Mesenchymal stem cell (in vitro differentiated cells and primary cell): ENCODE results near the gene ZNF217.

Experiments used
- DNase-seq: peaks from one replicate; pipeline ENCODE4 v3.0.0-alpha.2; 2013
- H2AFZ ChIP-seq: one replicate; pipeline ENCODE4 v1.6.1; 2013; ENCODE audit warnings: low read depth, mild to moderate bottlenecking, control low read depth, inconsistent platforms, low read length, moderate library complexity
- H2AK5ac ChIP-seq: 2 replicates; pipeline ENCODE4 v1.6.1; 2013; ENCODE audit warnings: low read length, moderate library complexity, mild to moderate bottlenecking, inconsistent platforms; ENCODE audit not compliant: severe bottlenecking
- H2BK120ac ChIP-seq: one replicate; pipeline ENCODE4 v1.6.1; 2013; ENCODE audit warnings: low read depth, mild to moderate bottlenecking, inconsistent platforms, low read length, moderate library complexity
- H2BK12ac ChIP-seq, 2 experiments: one replicate each; pipeline ENCODE4 v1.6.1; 2013; ENCODE audit warnings: inconsistent platforms in 2 of 2, low read length in 2 of 2, mild to moderate bottlenecking in 2 of 2, moderate library complexity in 2 of 2, control low read depth in 1 of 2
- H2BK15ac ChIP-seq: one replicate; pipeline ENCODE4 v1.6.1; 2013; ENCODE audit warnings: mild to moderate bottlenecking, low read depth, inconsistent platforms; ENCODE audit not compliant: poor library complexity, severe bottlenecking
- H2BK5ac ChIP-seq: 2 replicates; pipeline ENCODE4 v1.6.1; 2013; ENCODE audit warnings: low read depth, mild to moderate bottlenecking, low read length, control low read depth, inconsistent platforms; ENCODE audit not compliant: poor library complexity, severe bottlenecking
- H3K14ac ChIP-seq, 2 experiments: one replicate each; pipeline ENCODE4 v1.6.1; 2013; ENCODE audit warnings: inconsistent platforms in 2 of 2, low read length in 2 of 2, control low read depth in 1 of 2, mild to moderate bottlenecking in 1 of 2, moderate library complexity in 1 of 2
- H3K18ac ChIP-seq, 2 experiments: one replicate each; pipeline ENCODE4 v1.6.1; 2013; ENCODE audit warnings: inconsistent platforms in 2 of 2, low read length in 2 of 2, control low read depth in 1 of 2, low read depth in 1 of 2, mild to moderate bottlenecking in 1 of 2
- H3K23ac ChIP-seq, 2 experiments: one replicate each; pipeline ENCODE4 v1.6.1; 2013; ENCODE audit warnings: inconsistent platforms in 2 of 2, low read length in 2 of 2, mild to moderate bottlenecking in 2 of 2, moderate library complexity in 2 of 2, control low read depth in 1 of 2
- H3K27ac ChIP-seq: 2 replicates; pipeline ENCODE4 v1.5.1; 2013; ENCODE audit warnings: mild to moderate bottlenecking, moderate library complexity, low read length, control low read depth, inconsistent platforms; ENCODE audit not compliant: poor library complexity, severe bottlenecking
- H3K27me3 ChIP-seq, 2 experiments: 2 replicates each; pipeline versions ENCODE4 v1.6.1 to v1.7.0; 2013; ENCODE audit warnings: low read length in 2 of 2, mild to moderate bottlenecking in 2 of 2, moderate library complexity in 2 of 2, control low read depth in 1 of 2, inconsistent platforms in 1 of 2; ENCODE audit not compliant: control insufficient read depth in 1 of 2, insufficient read depth in 1 of 2
- H3K36me3 ChIP-seq, 2 experiments: 2 replicates each; pipeline versions ENCODE4 v1.6.1 to v1.7.0; 2013; ENCODE audit warnings: low read length in 2 of 2, control low read depth in 1 of 2, inconsistent platforms in 1 of 2, low read depth in 1 of 2, mild to moderate bottlenecking in 1 of 2; ENCODE audit not compliant: insufficient read depth in 2 of 2, control insufficient read depth in 1 of 2
- H3K4ac ChIP-seq, 2 experiments: one replicate each; pipeline ENCODE4 v1.6.1; 2013; ENCODE audit warnings: inconsistent platforms in 2 of 2, low read length in 2 of 2, mild to moderate bottlenecking in 2 of 2, moderate library complexity in 2 of 2, control low read depth in 1 of 2, low read depth in 1 of 2
- H3K4me1 ChIP-seq: 2 replicates; pipeline ENCODE4 v1.6.1; 2013; ENCODE audit warnings: low read depth, low read length, control low read depth; ENCODE audit not compliant: control insufficient read depth, insufficient read depth
- H3K4me2 ChIP-seq: 2 replicates; pipeline ENCODE4 v1.6.1; 2013; ENCODE audit warnings: low read length, mild to moderate bottlenecking, inconsistent platforms; ENCODE audit not compliant: poor library complexity, severe bottlenecking
- H3K4me3 ChIP-seq, 2 experiments: 2 replicates each; pipeline versions ENCODE4 v1.5.1 to v1.7.0; 2013; ENCODE audit warnings: low read length in 2 of 2, mild to moderate bottlenecking in 2 of 2, control low read depth in 1 of 2, low read depth in 1 of 2; ENCODE audit not compliant: insufficient read depth in 1 of 2
- H3K79me1 ChIP-seq: replicated peaks from 2 replicates; pipeline ENCODE4 v1.6.1; 2013; ENCODE audit warnings: mild to moderate bottlenecking, control low read depth, low read length, inconsistent platforms; ENCODE audit not compliant: poor library complexity, severe bottlenecking
- H3K9ac ChIP-seq: 2 replicates; pipeline ENCODE4 v1.7.0; 2013; ENCODE audit warnings: mild to moderate bottlenecking, low read length, moderate library complexity
- H3K9me3 ChIP-seq: 2 replicates; pipeline ENCODE4 v1.7.0; 2013; ENCODE audit warnings: mild to moderate bottlenecking, low read length; ENCODE audit not compliant: control insufficient read depth
- H4K8ac ChIP-seq: one replicate; pipeline ENCODE4 v1.6.1; 2013; ENCODE audit warnings: inconsistent platforms, mild to moderate bottlenecking, low read length, moderate library complexity
- H4K91ac ChIP-seq: one replicate; pipeline ENCODE4 v1.6.1; 2013; ENCODE audit warnings: mild to moderate bottlenecking, low read length, inconsistent platforms
- WGBS: methylation state at CpG from one replicate; pipeline ENCODE4 v1.1.7; 2013; ENCODE audit warnings: mixed read lengths; 5-methylcytosine and 5-hydroxymethylcytosine counted together

Gene ZNF217

GRCh38 chr20:53530440-53530839 is 63.2 kb downstream of the ZNF217 start:
- WGBS: 94% methylated on average over 2 of the region's 2 CpGs

GRCh38 chr20:53529658-53530057 is 64.0 kb downstream of the ZNF217 start:
- Histone ChIP-seq H3K9me3 (no peaks in the 10 kb centered on the region), H3K79me1 (no peaks in the 10 kb centered on the region), H2BK15ac (no peak overlapping the region), H4K91ac (no peak overlapping the region), H3K27me3 (peaks cover 0 to 4% of the 10 kb centered on the region in 2 experiments), H2BK12ac (no peak overlapping the region), H4K8ac (no peak overlapping the region), H3K4ac (no peak overlapping the region), H3K36me3 (no peaks in the 10 kb centered on the region), H3K4me1 (no peaks in the 10 kb centered on the region), H2AFZ (no peak overlapping the region), H2BK5ac (no peak overlapping the region), H3K18ac (no peak overlapping the region), H3K27ac (no peak overlapping the region), H2BK120ac (no peak overlapping the region), H3K23ac (no peak overlapping the region), H3K4me3 (no peak overlapping the region), H2AK5ac (no peak overlapping the region), H3K14ac (no peak overlapping the region), H3K9ac (no peak overlapping the region), H3K4me2 (no peak overlapping the region)
- WGBS: 89% methylated on average over 5 of the region's 5 CpGs
- no peak for DNase-seq

More at GRCh38 chr20:53530440-53530839, 63.2 kb downstream of the ZNF217 start:
- no peak overlapping the region for H3K4me2 ChIP-seq
- H3K23ac ChIP-seq: peak overlapping the region in 1 of 2 experiments; percentile 18
- no peak overlapping the region for H2BK15ac ChIP-seq
- H4K91ac ChIP-seq: no peak overlapping the region
- no peak overlapping the region for H3K18ac ChIP-seq
- no peak overlapping the region for H2BK5ac ChIP-seq
- no peak overlapping the region for H2BK12ac ChIP-seq
- no peak overlapping the region for H4K8ac ChIP-seq
- no peak overlapping the region for H3K9ac ChIP-seq
- H2AK5ac ChIP-seq: no peak overlapping the region
- no peak overlapping the region for H3K27ac ChIP-seq
- H3K14ac ChIP-seq: no peak overlapping the region
- no peaks in the 10 kb centered on the region for H3K79me1 ChIP-seq
- no peak overlapping the region for H3K4me3 ChIP-seq
- H2AFZ ChIP-seq: no peak overlapping the region
- H3K9me3 ChIP-seq: no peaks in the 10 kb centered on the region
- H2BK120ac ChIP-seq: no peak overlapping the region
- H3K36me3 ChIP-seq: no peaks in the 10 kb centered on the region
- no peaks in the 10 kb centered on the region for H3K4me1 ChIP-seq
- no peaks in the 10 kb centered on the region for H3K27me3 ChIP-seq
- DNase-seq: no peak
- H3K4ac ChIP-seq: no peak overlapping the region

- H3K4ac ChIP-seq: no peak overlapping the region
- H3K27ac ChIP-seq: no peak overlapping the region
- H3K27me3 ChIP-seq: peaks cover 0 to 4% of the 10 kb centered on the region in 2 experiments
- no peak overlapping the region for H2AK5ac ChIP-seq
- H3K23ac ChIP-seq: no peak overlapping the region
- no peaks in the 10 kb centered on the region for H3K9me3 ChIP-seq
- no peak overlapping the region for H3K14ac ChIP-seq
- H3K79me1 ChIP-seq: no peaks in the 10 kb centered on the region
- peak overlapping the region in 1 of 2 experiments; percentile 23 for H2BK12ac ChIP-seq
- no peak overlapping the region for H3K18ac ChIP-seq
- no peak overlapping the region for H2AFZ ChIP-seq
- peak overlapping the region; percentile 71 for H4K8ac ChIP-seq
- H4K91ac ChIP-seq: no peak overlapping the region
- 89% methylated on average over 8 of the region's 8 CpGs for WGBS
- no peaks in the 10 kb centered on the region for H3K36me3 ChIP-seq
- no peak overlapping the region for H2BK120ac ChIP-seq
- no peaks in the 10 kb centered on the region for H3K4me1 ChIP-seq
- no peak overlapping the region for H2BK15ac ChIP-seq
- no peak overlapping the region for H3K9ac ChIP-seq
- H3K4me3 ChIP-seq: no peak overlapping the region
- no peak for DNase-seq
- H2BK5ac ChIP-seq: no peak overlapping the region
- H3K4me2 ChIP-seq: no peak overlapping the region
Measured at GRCh38 chr20:53527196-53527595, 66.4 kb downstream of the ZNF217 start.

GRCh38 chr20:53524589-53525312 is 68.9 kb downstream of the ZNF217 start:
- Histone ChIP-seq H3K27ac (no peak overlapping the region), H3K4me3 (no peak overlapping the region), H3K14ac (no peak overlapping the region), H4K91ac (no peak overlapping the region), H2AFZ (no peak overlapping the region), H3K23ac (no peak overlapping the region), H3K79me1 (no peaks in the 10 kb centered on the region), H3K9ac (no peak overlapping the region), H2BK12ac (no peak overlapping the region), H3K4me2 (no peak overlapping the region), H2BK5ac (no peak overlapping the region), H3K4me1 (no peaks in the 10 kb centered on the region), H4K8ac (no peak overlapping the region), H2BK120ac (no peak overlapping the region), H3K36me3 (no peaks in the 10 kb centered on the region), H3K27me3 (peaks cover 0 to 4% of the 10 kb centered on the region in 2 experiments), H2AK5ac (no peak overlapping the region), H3K4ac (no peak overlapping the region), H3K9me3 (no peaks in the 10 kb centered on the region), H3K18ac (no peak overlapping the region), H2BK15ac (no peak overlapping the region)
- WGBS: 86% methylated on average over 12 of the region's 13 CpGs
- no peak for DNase-seq
